ENCODE measurements around the gene GALNT2.

DNA sequence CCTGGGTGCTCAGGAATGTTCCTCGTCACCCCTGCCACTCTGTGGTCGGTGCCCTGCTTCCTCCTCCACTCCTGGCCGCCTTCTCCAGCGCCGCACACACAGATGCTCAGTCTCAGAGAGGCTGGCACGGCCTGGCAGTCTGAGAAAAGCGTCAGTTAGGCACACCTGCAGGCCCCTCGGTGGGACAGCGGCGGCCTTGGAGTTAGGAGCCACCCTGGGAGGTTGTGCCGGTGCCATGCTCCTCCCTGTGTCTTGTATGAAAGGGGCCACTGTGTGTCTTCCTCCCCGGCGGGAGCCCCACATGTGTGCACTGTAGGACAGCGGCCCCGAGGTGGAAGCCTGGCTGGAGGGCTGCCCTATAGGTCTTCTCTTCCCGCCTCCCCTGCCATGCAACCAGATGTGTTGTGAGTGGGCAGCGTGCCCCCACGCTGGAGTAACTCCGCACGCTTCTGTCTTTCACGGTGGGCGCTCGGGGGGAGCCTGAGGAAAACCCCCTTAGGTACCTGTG is 213.9 kb downstream of the GALNT2 start:
- TF ChIP-seq, protein P1, sequence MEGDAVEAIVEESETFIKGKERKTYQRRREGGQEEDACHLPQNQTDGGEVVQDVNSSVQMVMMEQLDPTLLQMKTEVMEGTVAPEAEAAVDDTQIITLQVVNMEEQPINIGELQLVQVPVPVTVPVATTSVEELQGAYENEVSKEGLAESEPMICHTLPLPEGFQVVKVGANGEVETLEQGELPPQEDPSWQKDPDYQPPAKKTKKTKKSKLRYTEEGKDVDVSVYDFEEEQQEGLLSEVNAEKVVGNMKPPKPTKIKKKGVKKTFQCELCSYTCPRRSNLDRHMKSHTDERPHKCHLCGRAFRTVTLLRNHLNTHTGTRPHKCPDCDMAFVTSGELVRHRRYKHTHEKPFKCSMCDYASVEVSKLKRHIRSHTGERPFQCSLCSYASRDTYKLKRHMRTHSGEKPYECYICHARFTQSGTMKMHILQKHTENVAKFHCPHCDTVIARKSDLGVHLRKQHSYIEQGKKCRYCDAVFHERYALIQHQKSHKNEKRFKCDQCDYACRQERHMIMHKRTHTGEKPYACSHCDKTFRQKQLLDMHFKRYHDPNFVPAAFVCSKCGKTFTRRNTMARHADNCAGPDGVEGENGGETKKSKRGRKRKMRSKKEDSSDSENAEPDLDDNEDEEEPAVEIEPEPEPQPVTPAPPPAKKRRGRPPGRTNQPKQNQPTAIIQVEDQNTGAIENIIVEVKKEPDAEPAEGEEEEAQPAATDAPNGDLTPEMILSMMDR (IDR thresholded peaks at IDR 0.05): no peak
- no peak for TF ChIP-seq SIN3A (IDR thresholded peaks at IDR 0.05; ENCODE audit: borderline replicate concordance, insufficient read depth, low read depth, low read length)
- no peak for TF ChIP-seq TCF7L2 (IDR thresholded peaks at IDR 0.05; ENCODE audit: low read depth, low read length)
- TF ChIP-seq POLR2AphosphoS5 (IDR thresholded peaks at IDR 0.05; ENCODE audit: low read depth, low read length): no peak
- no peak for TF ChIP-seq REST (IDR thresholded peaks at IDR 0.05; ENCODE audit: insufficient read depth in 1 of 2, low read depth in 2 of 2, low read length in 1 of 2)
